Fibroblast of skin of back (primary cell): ENCODE data around the gene RFX1.

Experiments used
- DNase-seq: peaks from one replicate; pipeline ENCODE4 v3.0.0-alpha.2; 2013

RFX1 gene

GRCh38 chr19:13995878-13996765, 10.0 kb downstream of the RFX1 start:
- DNase-seq, result no peak

- DNase-seq, result peak; percentile 31
Measured at GRCh38 chr19:13995017-13995728, 10.9 kb downstream of the RFX1 start.

GRCh38 chr19:13993590-13994300, 12.4 kb downstream of the RFX1 start:
- DNase-seq, result no peak

GRCh38 chr19:13992025-13992424, 14.1 kb downstream of the RFX1 start:
- no peak for DNase-seq

- DNase-seq, result no peak
Measured at GRCh38 chr19:13990085-13990484, 16.0 kb downstream of the RFX1 start.

GRCh38 chr19:13989487-13989886, 16.6 kb downstream of the RFX1 start:
- DNase-seq, result no peak

DNA sequence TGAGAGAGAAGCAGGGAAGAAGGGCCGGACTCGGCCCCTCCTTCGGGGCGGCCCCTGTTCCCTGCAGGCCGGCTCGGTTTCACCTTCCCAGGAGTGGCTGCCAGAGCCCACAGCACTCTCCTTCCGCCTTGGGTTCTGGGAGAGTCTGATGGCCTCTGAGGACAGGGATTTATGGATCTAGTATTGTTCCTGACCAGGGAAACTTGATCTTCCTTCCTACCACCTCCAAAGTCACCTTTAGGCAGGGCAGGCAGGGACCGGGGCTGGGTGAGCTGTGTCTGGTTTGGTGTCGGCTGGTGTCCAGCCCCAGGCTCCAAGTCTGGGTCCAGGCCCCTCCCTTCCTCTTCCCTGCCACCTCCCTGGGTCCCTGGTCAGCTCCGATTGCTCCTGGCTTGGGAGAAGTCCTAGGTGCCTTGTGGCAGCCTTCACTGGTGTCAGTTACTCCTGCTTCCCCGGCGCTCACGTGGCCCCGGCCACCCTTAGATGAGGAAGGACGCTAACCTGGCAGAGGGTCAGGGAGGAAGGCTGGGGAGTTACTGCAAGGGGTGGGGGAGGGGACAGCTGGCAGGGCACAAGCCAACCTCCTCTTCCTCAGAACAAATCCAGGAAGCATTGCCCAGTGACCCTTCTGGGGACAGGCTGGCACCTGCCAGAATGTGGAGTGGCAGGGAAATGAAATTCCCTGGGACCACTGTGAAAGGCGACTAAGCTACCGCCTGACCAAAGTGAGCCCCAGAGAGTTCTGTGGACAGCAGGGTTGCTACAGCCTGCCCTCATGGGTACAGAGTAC, 18.8 kb downstream of the RFX1 start:
- no peak for DNase-seq

GRCh38 chr19:13986348-13986904, 19.7 kb downstream of the RFX1 start:
- DNase-seq, result peak; percentile 87

DNA sequence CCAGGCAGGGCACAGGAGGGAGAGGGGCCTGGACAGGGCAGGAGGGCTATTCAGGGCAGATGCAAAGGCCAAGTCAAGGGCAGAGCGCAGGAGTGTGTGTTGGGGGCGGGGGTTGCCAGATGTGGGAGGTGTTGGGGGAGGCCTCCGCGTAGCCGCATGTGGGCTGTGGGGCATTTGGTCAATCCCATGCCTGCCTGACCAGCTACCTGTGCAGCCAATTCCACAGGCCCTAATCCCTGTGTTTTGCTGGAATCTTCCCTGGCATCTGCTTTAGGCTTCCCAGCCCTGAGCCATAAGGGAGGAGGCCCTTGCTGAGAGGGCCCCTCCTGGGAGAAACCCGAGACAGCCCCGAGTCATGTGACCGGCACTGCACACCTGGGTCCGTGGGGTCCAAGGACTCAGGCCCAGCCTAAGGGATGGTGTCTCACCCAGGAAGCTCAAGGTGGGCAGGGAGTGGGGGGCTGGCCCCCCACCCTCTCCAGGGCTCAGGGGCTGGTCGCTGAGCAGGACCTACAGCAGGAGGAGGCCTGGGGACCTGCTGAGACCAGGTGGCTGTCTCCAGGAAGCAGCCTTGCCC, 20.3 kb downstream of the RFX1 start:
- no peak for DNase-seq

DNA sequence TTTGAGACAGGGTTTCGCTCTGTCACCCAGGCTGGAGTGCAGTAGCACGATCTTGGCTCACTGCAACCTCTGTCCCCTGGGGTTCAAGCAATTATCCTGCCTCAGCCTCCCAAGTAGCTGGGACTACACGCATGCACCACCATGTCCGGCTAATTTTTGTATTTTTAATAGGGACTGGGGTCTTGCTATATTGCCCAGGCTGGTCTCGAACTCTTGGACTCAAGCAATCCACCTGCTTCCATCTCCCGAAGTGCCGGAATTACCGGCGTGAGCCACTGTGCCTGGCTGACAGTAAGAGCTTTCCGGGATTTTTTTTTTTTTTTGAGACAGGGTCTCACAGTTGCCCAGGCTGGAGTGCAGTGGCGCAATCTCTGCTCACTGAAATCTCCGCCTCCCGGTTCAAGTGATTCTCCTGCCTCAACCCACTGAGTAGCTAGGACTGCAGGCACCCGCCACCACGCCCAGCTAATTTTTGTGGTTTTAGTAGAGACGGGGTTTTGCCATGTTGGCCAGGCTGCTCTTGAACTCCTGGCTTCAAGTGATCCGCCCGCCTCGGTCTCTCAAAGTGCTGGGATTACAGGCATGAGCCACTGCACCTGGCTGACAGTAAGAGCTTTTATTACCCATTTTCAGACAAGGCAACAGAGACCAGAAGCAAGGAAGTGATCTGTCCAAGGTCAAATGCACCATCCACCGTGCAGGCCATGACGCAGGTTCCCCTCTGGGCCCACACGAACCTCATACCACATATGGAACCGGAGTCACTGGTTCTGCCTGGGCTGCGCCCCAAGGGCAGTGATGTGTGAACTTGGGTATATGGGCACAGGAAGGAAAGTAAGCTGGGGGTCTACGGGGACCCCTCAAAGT, 21.0 kb downstream of the RFX1 start:
- no peak for DNase-seq

DNA sequence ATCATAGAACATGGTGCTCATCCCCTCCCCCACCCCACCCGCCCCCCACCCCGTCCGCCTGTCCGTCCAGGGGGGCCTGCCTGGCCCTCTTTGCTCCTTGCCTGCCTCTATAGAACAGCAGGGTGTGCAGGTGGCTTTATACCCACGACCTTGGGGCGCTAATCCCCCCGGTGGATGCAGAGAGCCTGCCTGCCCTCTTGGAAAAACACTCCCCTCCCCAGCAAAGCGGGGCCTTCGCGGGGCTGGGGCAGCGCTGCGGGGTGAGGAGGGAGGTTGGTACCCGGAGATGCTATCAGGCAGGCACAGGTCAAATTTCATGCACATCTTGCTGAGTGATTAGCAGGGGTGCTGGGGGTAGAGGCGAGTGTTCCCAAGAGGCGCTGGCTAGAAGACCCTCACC, 21.9 kb downstream of the RFX1 start:
- DNase-seq, result no peak

DNA sequence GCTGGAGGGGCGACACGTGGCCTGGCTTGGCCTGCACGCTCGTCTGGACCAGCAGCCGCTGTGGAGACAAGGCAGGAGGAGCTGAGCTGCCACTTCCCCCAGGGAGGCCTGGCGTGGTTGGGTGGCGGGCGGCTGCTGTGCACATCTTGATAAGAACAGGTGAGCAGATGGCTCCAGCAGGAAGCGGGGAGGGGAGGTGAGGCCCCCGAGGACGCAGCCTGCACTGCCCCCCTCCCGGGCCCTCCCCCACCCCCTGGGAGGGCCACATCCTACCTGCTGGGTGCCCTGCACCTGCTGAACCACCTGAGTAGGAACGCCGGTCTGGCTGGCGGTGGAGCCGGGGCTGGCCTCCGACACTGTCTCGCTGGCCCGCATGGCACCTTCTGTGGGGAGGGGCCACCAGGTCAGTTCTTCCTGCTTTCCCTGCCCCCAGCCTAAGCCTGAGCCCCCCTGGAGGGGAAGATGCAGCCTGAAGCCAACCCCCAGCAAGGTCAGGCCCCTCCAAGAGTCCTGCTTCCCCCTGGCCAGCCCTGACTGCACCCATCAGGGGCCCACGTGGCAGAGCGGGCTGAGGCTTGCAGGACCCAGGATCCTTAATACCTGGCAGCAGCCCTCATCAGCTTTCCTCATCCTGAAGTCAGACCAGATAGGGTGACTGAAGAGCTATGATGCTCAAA, 22.8 kb downstream of the RFX1 start:
- no peak for DNase-seq

DNA sequence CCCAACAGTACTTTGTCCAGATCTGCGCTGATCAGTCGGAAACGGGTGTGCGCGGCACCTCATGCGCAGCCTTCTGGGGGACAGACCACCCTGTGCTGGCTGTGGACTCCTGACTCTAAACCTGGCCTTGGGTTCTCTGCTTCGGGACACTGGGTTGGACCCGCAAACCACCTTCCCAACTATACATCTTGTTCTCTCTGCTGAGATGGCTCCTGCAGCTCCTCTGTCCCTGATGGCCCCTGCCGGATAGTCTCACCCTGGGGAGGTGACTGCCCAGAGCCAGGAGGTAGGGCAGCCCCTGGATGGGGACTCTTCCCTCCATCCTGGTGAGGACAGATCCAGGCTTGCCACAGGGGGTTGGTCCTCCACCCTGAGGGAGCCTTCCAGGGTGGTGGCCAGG, 23.3 kb downstream of the RFX1 start:
- no peak for DNase-seq

GRCh38 chr19:13981988-13982501, 24.1 kb downstream of the RFX1 start:
- DNase-seq, result no peak

- no peak for DNase-seq
Measured at GRCh38 chr19:13981467-13981866, 24.7 kb downstream of the RFX1 start.

DNA sequence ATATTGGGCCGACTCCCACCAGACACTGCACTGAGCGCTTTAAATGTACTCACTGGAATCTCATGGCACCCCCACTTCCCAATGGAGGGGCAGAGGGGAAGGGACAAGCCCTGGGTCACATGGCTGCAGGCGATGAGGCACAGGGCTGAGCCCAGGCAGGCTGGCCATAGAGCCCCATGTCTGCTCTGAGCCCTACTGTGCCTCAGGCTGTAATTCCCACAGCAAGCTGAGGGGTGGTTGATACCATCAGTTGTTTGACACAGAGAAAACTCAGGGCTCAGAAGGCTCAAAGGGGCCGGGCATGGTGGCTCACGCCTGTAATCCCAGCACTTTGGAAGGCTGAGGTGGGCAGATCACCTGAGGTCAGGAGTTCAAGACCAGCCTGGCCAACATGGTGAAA, 25.1 kb downstream of the RFX1 start:
- no peak for DNase-seq

GRCh38 chr19:13980340-13980739, 25.8 kb downstream of the RFX1 start:
- no peak for DNase-seq

GRCh38 chr19:13979686-13980085, 26.4 kb downstream of the RFX1 start:
- DNase-seq, result no peak

GRCh38 chr19:13979244-13979615, 26.9 kb downstream of the RFX1 start:
- no peak for DNase-seq
